ENCODE results near the gene OR2AJ1.

Gene OR2AJ1, protein sequence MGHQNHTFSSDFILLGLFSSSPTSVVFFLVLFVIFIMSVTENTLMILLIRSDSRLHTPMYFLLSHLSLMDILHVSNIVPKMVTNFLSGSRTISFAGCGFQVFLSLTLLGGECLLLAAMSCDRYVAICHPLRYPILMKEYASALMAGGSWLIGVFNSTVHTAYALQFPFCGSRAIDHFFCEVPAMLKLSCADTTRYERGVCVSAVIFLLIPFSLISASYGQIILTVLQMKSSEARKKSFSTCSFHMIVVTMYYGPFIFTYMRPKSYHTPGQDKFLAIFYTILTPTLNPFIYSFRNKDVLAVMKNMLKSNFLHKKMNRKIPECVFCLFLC

DNA sequence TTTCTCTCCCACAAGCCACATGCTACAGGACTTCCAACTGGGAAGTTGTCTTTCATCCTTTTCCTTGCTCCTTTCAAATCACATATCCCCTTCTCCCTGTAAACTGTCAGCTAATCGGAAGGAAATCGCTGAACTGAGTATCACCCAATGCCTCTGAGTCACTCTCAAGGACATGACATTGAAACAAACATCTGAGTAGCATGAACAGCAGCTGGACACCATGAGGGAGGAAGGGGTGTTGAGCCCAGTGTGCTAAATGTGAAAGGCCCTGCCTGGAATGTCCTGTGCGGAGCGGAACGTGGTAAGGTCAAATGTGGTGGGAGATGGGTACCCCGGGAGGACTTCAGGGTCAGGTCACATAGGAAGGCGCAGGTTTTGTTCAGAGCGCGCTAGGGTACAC lies at the start of gene OR2AJ1:
TSS of gene OR2AJ1 (plus strand) at position 22 of the 400 bp plus-strand sequence. CDS start 8,880 bp downstream, outside the sequence.
- DNase-seq: no peak

DNA sequence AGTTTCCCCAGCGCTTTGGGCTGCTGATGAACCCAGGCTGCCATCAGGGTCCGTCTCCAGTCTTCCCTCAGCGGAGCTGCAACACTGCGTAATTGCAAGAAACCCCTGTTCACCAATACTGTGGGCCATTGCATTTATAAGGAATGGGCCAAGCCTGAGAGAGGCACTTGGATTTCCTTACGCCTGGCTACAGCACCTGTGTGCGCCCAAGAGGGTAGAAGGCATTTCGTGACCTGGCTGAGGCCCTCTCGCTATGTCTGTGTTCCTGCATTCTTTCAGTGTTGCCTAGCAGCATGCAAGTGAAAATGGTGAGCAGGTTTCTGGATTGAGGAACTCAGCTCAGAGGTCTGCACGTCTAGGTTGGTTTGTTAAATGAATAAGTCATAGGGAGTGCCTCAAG lies 41.3 kb upstream of the OR2AJ1 start:
- DNase-seq: no peak

DNA sequence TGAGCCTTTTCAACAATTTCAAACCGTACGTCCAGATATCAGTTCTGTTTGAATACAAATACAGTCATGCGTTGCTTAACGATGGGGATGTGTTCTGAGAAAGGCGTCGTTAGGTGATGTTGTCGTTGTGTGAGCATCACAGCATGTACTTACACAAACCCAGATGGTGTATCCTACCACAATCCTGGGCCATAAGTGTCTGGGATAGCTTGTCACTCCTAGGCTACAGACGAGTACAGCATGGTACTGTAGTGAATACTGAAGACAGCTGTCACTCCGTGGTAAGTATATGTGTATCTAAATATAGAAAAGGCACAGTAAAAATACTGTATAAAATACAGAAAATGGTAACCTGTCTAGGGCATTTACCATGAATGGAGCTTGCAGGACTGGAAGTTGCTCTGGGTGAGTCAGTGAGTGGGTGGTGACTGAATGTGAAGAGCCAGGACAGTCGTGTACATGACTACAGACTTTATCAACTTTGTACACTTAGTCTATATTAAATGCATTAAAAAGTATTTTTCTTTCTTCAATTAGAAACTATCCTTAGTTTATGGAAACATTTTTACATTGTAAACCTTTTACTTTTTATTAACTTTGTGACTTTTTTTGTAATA lies 39.8 kb upstream of the OR2AJ1 start:
- DNase-seq: no peak

DNA sequence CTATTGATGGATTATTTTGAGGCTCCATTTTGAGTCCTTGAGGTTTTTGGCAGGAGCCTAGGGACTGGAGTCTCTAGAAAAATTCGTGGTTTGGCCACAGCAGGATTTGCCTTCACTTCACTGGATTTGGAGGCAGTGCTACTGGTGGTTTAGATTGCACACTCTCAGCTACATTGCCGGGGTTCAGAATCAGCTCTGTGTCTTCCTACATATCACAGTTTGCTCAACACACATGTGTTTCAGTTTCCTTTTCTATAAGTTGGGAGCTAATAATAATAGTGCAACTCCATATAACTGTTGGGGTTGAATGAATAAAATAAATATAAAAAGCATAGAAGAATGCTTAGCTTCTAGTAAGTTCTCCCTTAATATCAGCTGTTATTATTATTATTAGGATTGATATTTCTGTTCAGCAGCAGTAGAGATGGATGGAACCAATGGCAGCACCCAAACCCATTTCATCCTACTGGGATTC lies 29.5 kb upstream of the OR2AJ1 start, which contains the start of gene OR2W3:
TSS of gene OR2W3 (plus strand) at position 425 of the 475 bp plus-strand sequence. CDS start at position 425, 0 bp downstream.
- no peak for DNase-seq

DNA sequence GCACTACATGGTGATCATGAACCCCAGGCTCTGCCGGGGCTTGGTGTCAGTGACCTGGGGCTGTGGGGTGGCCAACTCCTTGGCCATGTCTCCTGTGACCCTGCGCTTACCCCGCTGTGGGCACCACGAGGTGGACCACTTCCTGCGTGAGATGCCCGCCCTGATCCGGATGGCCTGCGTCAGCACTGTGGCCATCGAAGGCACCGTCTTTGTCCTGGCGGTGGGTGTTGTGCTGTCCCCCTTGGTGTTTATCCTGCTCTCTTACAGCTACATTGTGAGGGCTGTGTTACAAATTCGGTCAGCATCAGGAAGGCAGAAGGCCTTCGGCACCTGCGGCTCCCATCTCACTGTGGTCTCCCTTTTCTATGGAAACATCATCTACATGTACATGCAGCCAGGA lies 28.7 kb upstream of the OR2AJ1 start:
- no peak for DNase-seq

DNA sequence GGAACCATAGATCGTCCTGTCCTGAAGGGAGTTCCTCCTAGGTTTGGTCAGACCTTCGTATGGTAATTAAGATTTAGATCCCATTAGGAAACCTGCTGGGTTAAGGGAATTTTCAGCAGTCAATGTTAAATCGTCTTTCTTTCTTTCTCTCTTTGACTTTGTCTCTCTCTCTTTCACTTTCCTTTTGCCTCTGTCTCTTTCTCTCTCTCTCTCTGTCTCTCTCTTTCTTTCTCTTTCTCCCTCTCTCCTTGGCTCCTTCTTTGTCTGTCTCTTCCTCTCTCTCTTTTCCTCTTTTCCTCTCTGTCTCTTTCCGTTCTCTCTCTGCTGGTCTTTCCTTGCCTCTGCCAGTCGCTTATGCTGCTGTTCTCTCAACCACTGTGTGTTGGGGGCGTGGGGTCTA lies 20.6 kb upstream of the OR2AJ1 start:
- DNase-seq: no peak

DNA sequence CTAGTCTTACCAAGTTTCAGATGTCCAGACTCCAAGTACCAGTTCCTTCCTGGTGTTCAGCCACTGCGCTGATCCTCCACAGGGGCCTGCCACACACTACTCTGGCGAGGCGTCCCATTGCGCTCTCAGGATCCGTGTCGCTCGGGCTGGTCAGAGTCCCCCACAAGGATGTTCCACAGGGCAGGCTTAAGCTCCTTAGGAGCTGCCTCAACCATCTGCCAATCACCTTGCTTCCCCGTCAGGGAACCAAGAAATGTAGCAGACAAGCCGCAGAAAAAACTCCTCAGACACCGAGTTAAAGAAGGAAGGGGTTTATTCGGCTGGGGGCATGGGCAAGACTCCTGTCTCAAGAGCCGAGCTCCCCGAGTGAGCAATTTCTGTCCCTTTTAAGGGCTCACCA lies 19.5 kb upstream of the OR2AJ1 start:
- no peak for DNase-seq

DNA sequence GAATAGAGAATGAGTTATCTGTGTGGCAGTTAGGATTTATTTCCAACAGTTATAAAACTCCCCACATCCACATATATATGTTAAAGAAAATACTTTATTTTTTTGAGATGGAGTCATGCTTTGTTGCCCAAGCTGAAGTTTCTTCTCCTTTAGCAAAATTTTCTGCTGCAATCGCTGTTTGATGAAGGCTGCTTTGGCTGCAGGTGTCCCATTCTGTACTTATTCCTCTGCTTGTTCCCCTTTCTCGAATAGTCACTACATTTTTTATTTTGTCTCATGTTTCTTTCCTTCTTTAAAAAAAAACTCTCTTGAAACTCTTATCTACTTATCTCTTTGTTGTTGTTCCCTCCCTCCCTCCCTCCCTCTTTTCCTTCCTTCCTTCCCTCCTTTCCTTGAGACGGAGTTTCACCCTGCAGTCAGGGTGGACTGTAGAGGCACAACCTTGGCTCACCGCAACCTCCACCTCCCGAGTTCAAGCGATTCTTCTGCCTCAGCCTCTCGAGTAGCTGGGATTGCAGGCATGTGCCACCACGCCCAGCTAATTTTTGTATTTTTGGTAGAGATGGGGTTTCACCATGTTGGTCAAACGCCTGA lies 18.7 kb upstream of the OR2AJ1 start:
- DNase-seq: no peak

DNA sequence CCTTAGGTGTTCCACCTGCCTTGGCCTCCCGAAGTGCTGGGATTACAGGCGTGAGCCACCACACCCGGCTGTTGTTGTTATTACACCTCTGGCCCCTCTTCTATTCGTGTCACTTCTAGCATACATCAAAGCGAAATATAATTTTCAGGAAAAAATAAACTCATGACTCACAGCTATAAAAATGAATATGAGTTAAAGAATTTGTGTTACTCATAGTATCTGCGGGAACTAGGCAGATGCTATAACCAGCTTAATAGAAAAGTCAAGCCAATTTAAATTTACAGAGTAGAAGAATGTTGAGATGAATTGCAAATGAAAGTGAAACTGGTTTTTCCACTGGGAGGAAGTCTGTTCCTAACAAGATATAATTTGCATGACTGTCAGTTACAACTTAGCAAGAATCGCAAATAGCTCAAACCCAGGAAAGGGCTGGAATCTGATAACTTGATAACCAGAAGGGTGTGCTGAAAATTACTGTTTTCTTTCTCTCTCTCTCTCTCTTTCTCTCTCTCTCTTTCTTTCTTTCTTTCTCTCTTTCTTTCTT lies 18.1 kb upstream of the OR2AJ1 start:
- DNase-seq: no peak

DNA sequence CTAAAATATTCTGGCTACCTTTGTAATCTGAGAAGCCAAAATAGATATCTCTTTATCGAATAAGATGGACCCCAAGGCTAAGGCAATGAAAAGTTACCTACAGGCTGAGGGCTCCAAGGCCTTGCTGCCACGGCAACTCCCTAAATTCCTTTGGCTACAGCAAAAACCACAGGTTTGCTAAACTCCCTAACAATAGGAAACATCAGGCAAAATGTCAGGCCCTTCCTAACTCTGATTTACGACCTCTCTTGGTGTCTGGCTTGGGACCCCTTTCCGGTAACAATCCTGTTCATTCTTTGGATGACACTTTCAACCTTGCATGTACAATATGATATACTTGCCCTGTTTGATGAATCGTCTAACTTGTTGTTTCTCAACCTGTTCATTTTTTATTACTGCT lies 15.9 kb upstream of the OR2AJ1 start:
- no peak for DNase-seq

DNA sequence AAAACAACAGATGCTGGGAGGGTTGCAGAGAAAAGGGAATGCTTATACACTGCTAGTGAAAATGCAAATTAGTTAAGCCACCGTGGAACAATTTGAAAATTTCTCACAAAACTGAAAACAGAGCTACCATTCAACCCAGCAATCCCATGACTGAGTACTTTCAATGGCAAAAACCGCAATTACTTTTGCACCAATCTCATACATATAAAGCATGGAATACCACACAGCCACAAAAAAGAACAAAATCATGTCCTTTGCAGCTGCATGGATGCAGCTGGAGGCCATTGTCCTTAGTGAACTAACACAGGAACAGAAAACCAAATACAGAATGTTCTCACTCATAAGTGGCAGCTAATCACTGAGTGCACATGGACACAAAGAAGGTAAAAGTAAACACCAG lies 10.9 kb upstream of the OR2AJ1 start:
- no peak for DNase-seq

DNA sequence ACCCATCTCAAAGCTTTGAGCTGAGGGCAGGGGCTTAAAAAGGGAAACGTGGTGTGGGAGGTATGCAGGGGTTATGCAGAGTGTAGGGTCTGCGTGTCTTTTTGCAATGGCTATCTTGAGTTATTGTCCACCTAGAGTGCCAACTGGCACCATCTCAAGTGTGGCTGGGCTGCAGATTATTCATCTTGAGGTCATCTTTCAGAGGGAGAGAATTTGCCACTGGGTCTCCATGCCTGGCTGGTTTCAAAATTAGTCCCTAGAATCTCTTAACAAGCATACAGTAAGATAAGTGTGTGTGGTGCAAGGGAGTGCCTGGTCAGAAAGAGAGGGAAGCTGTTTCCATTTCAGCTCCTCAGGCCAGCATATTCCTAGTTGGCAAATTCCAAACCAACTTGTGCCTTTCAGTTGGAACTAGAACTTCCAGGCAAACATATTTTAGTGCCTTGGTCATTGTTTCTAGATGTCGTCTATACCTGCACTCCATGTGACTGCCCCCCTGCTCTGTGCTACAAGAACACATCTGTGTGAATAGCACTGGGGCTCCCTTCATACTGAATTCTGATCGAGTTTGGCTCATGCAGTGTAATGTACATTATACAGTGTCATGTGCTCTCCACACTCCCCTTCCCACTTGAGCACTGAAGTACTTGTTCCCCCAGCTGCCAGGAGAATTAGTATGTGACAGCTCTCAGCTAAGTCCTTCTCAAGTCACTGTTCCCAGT lies 9.6 kb upstream of the OR2AJ1 start:
- no peak for DNase-seq

DNA sequence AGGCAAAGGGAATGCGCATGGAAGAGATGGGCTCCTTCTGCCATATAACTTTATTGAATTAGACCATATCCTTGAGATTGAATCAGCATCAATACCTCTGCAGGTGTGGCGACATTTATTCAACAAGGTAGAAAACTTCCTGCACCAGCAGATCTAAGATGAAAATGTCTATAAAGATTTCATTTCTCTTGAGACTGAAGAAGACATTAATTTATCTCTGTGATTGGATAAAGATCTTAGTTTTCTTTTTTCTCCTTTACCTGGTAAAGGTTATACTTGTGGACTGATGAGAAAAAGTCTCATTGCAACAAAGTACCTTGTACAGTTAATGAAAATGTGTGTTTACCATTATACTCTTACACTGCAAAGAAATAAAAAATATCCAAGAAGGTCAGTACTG lies 4.7 kb upstream of the OR2AJ1 start, which contains the start of gene OR2T8:
TSS of gene OR2T8 (plus strand) at position 301 of the 400 bp plus-strand sequence. CDS start 766 bp downstream, outside the sequence.
- no peak for DNase-seq

DNA sequence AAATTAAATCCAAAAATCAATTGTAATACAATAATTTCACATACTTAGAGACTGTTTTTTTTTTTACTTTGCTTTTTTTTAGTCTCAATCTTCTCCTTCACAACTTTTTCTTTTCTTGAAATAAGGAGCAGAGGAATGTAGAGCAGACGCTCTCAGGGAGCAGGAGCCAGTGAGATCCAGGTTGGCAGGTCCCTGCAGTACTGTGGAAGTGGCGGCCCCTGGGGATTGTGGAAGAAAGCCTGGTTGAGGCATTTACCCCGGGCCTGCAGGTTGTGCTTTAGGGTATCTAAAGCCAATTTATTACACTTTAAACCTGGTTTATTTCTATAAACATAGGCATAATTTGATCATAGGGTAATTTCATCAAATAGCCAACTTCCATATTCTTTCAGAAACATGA lies 748 bp upstream of the OR2AJ1 start:
- no peak for DNase-seq

DNA sequence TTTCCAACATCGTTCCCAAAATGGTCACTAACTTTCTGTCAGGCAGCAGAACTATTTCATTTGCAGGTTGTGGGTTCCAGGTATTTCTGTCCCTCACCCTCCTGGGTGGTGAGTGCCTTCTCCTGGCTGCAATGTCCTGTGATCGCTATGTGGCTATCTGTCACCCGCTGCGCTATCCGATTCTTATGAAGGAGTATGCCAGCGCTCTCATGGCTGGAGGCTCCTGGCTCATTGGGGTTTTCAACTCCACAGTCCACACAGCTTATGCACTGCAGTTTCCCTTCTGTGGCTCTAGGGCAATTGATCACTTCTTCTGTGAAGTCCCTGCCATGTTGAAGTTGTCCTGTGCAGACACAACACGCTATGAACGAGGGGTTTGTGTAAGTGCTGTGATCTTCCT lies 9.3 kb downstream of the OR2AJ1 start:
- no peak for DNase-seq

DNA sequence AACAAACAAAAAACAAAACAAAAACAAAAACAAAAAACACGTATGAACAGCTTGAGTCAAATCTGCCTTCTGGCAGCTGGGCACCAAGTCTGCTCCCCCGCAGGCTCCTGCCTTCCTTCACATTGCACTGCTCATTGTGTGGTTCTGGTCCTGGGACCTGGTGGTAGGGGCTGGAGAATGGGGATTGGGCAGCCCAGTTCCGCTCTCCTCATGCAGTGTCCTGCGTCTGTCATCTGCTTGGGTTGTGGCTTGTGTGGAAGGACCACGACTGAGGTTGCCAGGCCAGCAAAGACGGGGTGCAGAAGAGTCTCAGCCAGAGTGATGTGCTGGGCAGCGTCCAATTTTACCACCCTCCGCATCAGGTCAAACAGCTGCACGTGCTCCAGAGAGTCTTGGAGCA lies 11.1 kb downstream of the OR2AJ1 start:
- no peak for DNase-seq

DNA sequence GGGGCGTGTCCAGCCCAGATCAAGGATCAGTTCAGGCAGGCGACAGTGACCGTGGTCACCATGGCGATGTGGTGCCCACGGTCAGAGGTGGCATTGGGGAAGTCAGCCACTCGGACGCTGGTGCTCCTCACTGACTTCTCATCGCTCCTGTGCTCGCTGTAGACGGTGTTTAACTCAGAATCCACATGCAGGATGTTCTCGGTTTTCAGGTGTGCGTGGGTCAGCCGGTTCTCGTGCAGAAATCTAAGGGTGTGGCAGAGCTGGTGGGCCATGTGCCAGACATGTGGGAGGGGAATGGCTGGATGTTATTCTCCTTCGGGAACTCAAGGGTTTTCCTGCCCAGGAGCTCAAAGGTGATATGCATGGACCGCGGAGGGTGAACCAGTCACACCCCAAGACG lies 11.7 kb downstream of the OR2AJ1 start:
- DNase-seq: no peak

DNA sequence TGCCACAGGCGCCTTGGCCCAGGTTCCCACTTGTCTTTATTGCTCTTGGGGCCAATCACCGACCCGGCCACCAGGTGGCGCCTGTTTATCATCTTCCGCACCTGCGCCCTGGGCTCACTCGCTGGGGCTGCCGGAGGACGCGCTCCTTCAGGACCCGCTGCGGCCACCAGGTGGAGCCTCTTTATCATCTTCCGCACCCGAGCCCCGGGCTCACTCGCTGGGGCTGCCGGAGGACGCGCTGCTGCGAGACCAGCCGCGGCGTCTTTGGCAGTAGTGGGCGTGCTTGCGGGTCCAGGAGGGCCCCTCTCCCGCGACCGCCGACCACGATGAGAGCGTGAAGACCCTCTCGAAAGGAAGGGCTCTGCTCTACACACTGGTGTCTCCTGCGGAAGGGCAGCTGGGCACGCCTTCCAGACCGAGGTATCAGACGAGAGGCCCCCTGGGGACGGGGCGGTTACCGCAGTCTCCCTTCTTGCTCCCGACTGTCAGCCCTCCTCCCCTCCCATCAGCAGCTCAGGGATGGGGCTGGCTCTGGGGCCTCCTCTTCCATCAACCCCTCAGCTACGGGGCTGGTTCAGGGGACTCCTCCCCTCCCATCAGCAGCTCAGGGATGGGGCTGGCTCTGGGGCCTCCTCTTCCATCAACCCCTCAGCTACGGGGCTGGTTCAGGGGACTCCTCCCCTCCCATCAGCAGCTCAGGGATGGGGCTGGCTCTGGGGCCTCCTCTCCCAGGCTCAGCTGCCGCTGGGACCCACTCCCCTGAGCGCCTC lies 12.5 kb downstream of the OR2AJ1 start:
- peak; percentile 16 for DNase-seq

DNA sequence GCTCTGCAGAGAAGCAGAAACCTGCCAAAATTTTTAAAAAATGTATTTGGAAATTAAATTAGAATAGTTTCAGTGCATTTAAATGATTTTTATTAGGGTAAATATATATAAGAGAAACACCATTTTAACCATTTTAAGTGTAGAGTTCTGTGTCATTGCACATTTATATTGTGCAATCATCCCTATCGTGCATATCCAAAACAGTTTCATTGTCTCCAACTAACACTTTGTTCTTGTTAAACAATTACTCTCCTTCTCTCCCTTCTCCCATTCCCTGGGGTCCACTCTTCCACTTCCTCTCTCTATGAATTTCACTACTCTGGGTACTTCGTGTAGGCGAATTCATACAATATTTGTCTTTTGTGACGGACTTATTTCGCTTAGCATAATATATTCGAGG lies 17.9 kb downstream of the OR2AJ1 start:
- no peak for DNase-seq

DNA sequence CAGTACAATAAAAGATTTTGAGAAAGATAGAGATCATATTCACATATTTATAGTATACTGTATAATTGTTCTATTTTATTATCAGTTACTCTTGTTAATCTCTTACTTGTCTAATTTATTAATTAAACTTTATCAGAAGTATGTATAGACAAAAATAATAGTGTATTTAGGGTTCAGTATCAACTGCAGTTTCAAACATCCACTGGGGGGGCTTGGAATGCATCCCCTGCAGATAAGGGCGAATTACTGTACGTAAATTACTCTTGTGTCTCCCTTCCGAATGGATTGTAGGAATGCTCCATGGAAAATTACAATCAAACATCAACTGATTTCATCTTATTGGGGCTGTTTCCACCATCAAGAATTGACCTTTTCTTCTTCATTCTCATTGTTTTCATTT lies 23.9 kb downstream of the OR2AJ1 start, which contains the start of gene OR2L8:
TSS of gene OR2L8 (plus strand) at position 301 of the 400 bp plus-strand sequence. CDS start at position 301, 0 bp downstream.
- no peak for DNase-seq

DNA sequence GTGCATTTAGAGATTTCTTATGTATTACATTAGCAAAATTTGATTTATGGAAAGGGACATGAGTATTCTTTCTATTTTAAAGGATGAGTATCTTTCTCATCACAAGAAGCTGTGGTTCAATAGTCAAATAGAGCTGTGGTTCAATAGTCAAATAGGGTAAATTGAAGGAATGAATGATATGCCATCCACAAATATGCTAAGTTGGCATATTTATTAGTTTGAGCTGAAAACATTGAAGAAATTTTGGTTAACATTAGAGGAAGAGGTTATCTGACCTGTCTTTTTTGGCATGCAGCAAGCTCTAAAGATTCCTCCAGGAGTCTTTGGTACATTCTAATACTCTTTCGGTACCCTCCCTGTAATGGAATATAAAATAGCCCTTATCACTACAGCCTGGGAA lies 28.7 kb downstream of the OR2AJ1 start:
- no peak for DNase-seq

DNA sequence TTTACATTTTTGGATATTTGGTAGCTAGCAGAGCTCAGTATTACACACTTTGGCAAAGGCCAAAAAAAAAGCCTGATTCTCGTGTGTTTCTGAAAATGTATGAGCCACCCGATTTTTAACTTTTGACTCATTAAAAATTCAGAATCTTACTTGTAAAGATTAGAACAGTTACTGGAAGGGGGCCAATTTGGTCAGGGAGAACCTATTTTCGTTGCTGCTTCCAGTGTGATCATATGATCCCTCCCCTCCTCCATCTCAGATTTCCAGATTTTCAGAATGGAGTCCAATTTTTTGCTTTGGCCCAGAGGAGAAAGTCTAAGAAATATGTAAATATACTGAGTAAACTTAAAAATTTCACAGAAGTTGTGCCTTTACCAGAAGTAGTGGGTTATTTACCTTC lies 37.1 kb downstream of the OR2AJ1 start:
- no peak for DNase-seq
